Uterus (tissue), 4 donors: ENCODE data around the gene JPH3. TPM values are rescaled to one million over a fixed set of nuclear protein-coding genes. Genes with fewer than 3 reads are reported as not detected.

ENCODE experiments used
- DNase-seq, 2 donors: peaks; one replicate each; pipeline ENCODE4 v3.0.0-alpha.2; 2019 to 2020
- H3K27ac ChIP-seq, 2 donors: fragments of 200-600 bp; sonication (generic); 1 replicate in 1 of 2; 2 replicates in 1 of 2; pipeline ENCODE4 v1.5.1; 2016 to 2018
- H3K27me3 ChIP-seq, 2 donors: fragments of 200-600 bp; sonication (generic); one replicate each; pipeline ENCODE4 v1.5.1; 2018 to 2019; ENCODE audit warnings: control low read depth in 1 of 2
- H3K36me3 ChIP-seq, 2 donors: fragments of 200-600 bp; sonication (generic); one replicate each; pipeline ENCODE4 v1.5.1; 2019; ENCODE audit warnings: control low read depth in 1 of 2
- H3K4me1 ChIP-seq, 2 donors: fragments of 200-600 bp; sonication (generic); one replicate each; pipeline ENCODE4 v1.5.1; 2018 to 2019; ENCODE audit warnings: control low read depth in 1 of 2
- H3K4me3 ChIP-seq, 2 donors: fragments of 200-600 bp; sonication (generic); 1 replicate in 1 of 2; 2 replicates in 1 of 2; pipeline ENCODE4 v1.5.1; 2018 to 2019; ENCODE audit warnings: mild to moderate bottlenecking in 1 of 2
- H3K9me3 ChIP-seq, 2 donors: fragments of 200-600 bp; sonication (generic); one replicate each; pipeline ENCODE4 v1.5.1; 2019; ENCODE audit warnings: control low read depth in 1 of 2
- CTCF ChIP-seq, 4 experiments: fragments of 200-600 bp in 2 of 4; fragments of 450-650 bp in 2 of 4; sonication (generic) in 2 of 4; IDR thresholded peaks; one replicate each; pipeline ENCODE4 v1.5.1; 2016 to 2019; ENCODE audit warnings: antibody characterized with exemption in 4 of 4, mild to moderate bottlenecking in 2 of 4, moderate library complexity in 1 of 4
- POLR2A ChIP-seq, 2 donors: fragments of 450-650 bp; IDR thresholded peaks; one replicate each; pipeline ENCODE4 v1.6.1; 2016; ENCODE audit warnings: antibody characterized with exemption in 2 of 2, mild to moderate bottlenecking in 1 of 2, moderate library complexity in 1 of 2
- intact Hi-C: fragments of 100-400 bp; cut with DNase I; formaldehyde crosslinking; loops from one replicate; pipeline ENCODE4 v1.15.1; 2023; ENCODE audit warnings: low total_unique reads
- total RNA-seq, 4 donors: library from RNA; depleted of rRNA in 3 of 4; stranded (reverse); fragments of >200 nt in 3 of 4; gene quantifications; one replicate each; pipeline versions ENCODE4 v1.1.0 to v1.2.4, GENCODE V29; 2014 to 2023
- donor health status: DM: yes; HTN: yes; CAD: no.

The JPH3 gene
- total RNA-seq, 4 donors from 2014 or later = 0.27 to 1.1 TPM; not detected in 2

- DNase-seq = no peak
- intact Hi-C loops = no loop called here
- H3K9me3 ChIP-seq = no peaks in the 10 kb centered on the region
- no peaks in the 10 kb centered on the region for H3K36me3 ChIP-seq
- TF ChIP-seq CTCF (IDR thresholded peaks at IDR 0.05) (no peak), POLR2A (IDR thresholded peaks at IDR 0.05) (no peak)
- no peaks in the 10 kb centered on the region for H3K4me1 ChIP-seq
- no peak overlapping the region for H3K27ac ChIP-seq
- H3K4me3 ChIP-seq = no peak overlapping the region
- no peaks in the 10 kb centered on the region for H3K27me3 ChIP-seq
Observed at GRCh38 chr16:87696726-87697125, 94.4 kb downstream of the JPH3 start.

GRCh38 chr16:87697256-87697655 is 94.9 kb downstream of the JPH3 start:
- TF ChIP-seq POLR2A (IDR thresholded peaks at IDR 0.05) = no peak
- no peak for TF ChIP-seq CTCF (IDR thresholded peaks at IDR 0.05)
- Histone ChIP-seq H3K36me3 (no peaks in the 10 kb centered on the region), H3K4me3 (no peak overlapping the region), H3K9me3 (no peaks in the 10 kb centered on the region), H3K27ac (no peak overlapping the region), H3K4me1 (no peaks in the 10 kb centered on the region), H3K27me3 (no peaks in the 10 kb centered on the region)
- intact Hi-C loops = no loop called here
- DNase-seq = no peak

GRCh38 chr16:87697792-87698191 is 95.5 kb downstream of the JPH3 start:
- DNase-seq = no peak
- no peaks in the 10 kb centered on the region for H3K4me1 ChIP-seq
- H3K4me3 ChIP-seq = no peak overlapping the region
- no peaks in the 10 kb centered on the region for H3K36me3 ChIP-seq
- no peaks in the 10 kb centered on the region for H3K27me3 ChIP-seq
- H3K9me3 ChIP-seq = no peaks in the 10 kb centered on the region
- TF ChIP-seq CTCF (IDR thresholded peaks at IDR 0.05) (no peak), POLR2A (IDR thresholded peaks at IDR 0.05) (no peak)
- intact Hi-C loops = no loop called here
- no peak overlapping the region for H3K27ac ChIP-seq

GRCh38 chr16:87698241-87698640 is 95.9 kb downstream of the JPH3 start:
- DNase-seq = no peak
- Histone ChIP-seq H3K27me3 (no peaks in the 10 kb centered on the region), H3K4me3 (no peak overlapping the region), H3K27ac (no peak overlapping the region), H3K36me3 (no peaks in the 10 kb centered on the region), H3K4me1 (no peaks in the 10 kb centered on the region), H3K9me3 (no peaks in the 10 kb centered on the region)
- intact Hi-C loops = no loop called here
- no peak for TF ChIP-seq POLR2A (IDR thresholded peaks at IDR 0.05)

GRCh38 chr16:87698676-87699199 is 96.4 kb downstream of the JPH3 start:
- DNase-seq = no peak
- no peaks in the 10 kb centered on the region for H3K36me3 ChIP-seq
- no peak for TF ChIP-seq POLR2A (IDR thresholded peaks at IDR 0.05)
- no peak for TF ChIP-seq CTCF (IDR thresholded peaks at IDR 0.05)
- H3K4me1 ChIP-seq = no peaks in the 10 kb centered on the region
- H3K27me3 ChIP-seq = no peaks in the 10 kb centered on the region
- intact Hi-C loops = no loop called here
- no peak overlapping the region for H3K4me3 ChIP-seq
- no peak overlapping the region for H3K27ac ChIP-seq
- no peaks in the 10 kb centered on the region for H3K9me3 ChIP-seq
